Body of pancreas (tissue), 4 donors: ENCODE measurements around the gene TMEM98. TPM values are rescaled to one million over a fixed set of nuclear protein-coding genes. Genes with fewer than 3 reads are reported as not detected.

Experiments
- ATAC-seq: fragments of 150-250 bp; one replicate; pipeline ENCODE4 v1.9.1; 2016
- DNase-seq, 4 donors: peaks; one replicate each; pipeline ENCODE4 v3.0.0-alpha.2; 2019
- H3K27ac ChIP-seq, 4 donors: fragments of 200-600 bp; sonication (generic); 1 replicate in 3 of 4; 2 replicates in 1 of 4; pipeline versions ENCODE4 v1.5.1 to v1.6.1; 2016 to 2019; ENCODE audit warnings: mild to moderate bottlenecking in 1 of 4, mixed read lengths in 1 of 4, moderate library complexity in 1 of 4
- H3K27me3 ChIP-seq, 2 donors: fragments of 200-600 bp; sonication (generic); one replicate each; pipeline ENCODE4 v1.6.0; 2016; ENCODE audit warnings: mild to moderate bottlenecking in 1 of 2
- H3K36me3 ChIP-seq, 2 donors: fragments of 200-600 bp; sonication (generic); replicated peaks in 1 of 2; 2 replicates each; pipeline ENCODE4 v1.5.1; 2016; ENCODE audit warnings: low read depth in 2 of 2; ENCODE audit not compliant: insufficient read depth in 1 of 2
- H3K4me1 ChIP-seq: fragments of 200-600 bp; sonication (generic); one replicate; pipeline ENCODE4 v1.6.0; 2016
- H3K4me3 ChIP-seq, 2 donors: fragments of 200-600 bp; sonication (generic); 1 replicate in 1 of 2; 2 replicates in 1 of 2; pipeline ENCODE4 v1.5.1; 2016 to 2019
- H3K9me3 ChIP-seq, 3 donors: fragments of 200-600 bp; sonication (generic); 1 replicate in 2 of 3; 2 replicates in 1 of 3; pipeline ENCODE4 v1.5.1; 2016
- CTCF ChIP-seq, 7 experiments: fragments of 450-650 bp in 4 of 7; fragments of 200-600 bp in 3 of 7; sonication (generic) in 3 of 7; IDR thresholded peaks; one replicate each; pipeline ENCODE4 v1.5.1; 2016 to 2019; ENCODE audit warnings: antibody characterized with exemption in 7 of 7
- POLR2A ChIP-seq, 3 donors: fragments of 450-650 bp; IDR thresholded peaks; one replicate each; pipeline ENCODE4 v1.6.1; 2016; ENCODE audit warnings: antibody characterized with exemption in 3 of 3, mild to moderate bottlenecking in 2 of 3
- WGBS, 2 donors: methylation state at CpG; one replicate each; pipeline ENCODE4 v1.1.5; 2017; 5-methylcytosine and 5-hydroxymethylcytosine counted together
- intact Hi-C: fragments of 100-400 bp; cut with DNase I; formaldehyde crosslinking; loops from one replicate; pipeline ENCODE4 v1.15.1; 2023
- total RNA-seq, 2 donors: library from RNA; depleted of rRNA; stranded (reverse); fragments of >200 nt; gene quantifications; one replicate each; pipeline ENCODE4 v1.1.0, GENCODE V29; 2016

TMEM98 gene
- total RNA-seq, 2 donors from 2014 or later = 88.2 to 99.2 TPM

GRCh38 chr17:32913593-32913992 is 14.4 kb upstream of the TMEM98 start:
- no peak overlapping the region for H3K4me3 ChIP-seq
- H3K36me3 ChIP-seq = no peaks in the 10 kb centered on the region
- 92 to 95% methylated on average over 7 of the region's 7 CpGs for WGBS, 2 donors
- DNase-seq (no peak), ATAC-seq (no peak)
- no peaks in the 10 kb centered on the region for H3K27me3 ChIP-seq
- intact Hi-C loops = no loop called here
- no peak overlapping the region for H3K27ac ChIP-seq
- peaks cover 41% of the 10 kb centered on the region for H3K4me1 ChIP-seq
- no peaks in the 10 kb centered on the region for H3K9me3 ChIP-seq
- TF ChIP-seq POLR2A (IDR thresholded peaks at IDR 0.05) (no peak), CTCF (IDR thresholded peaks at IDR 0.05) (no peak)

GRCh38 chr17:32914181-32914580 is 13.8 kb upstream of the TMEM98 start:
- no peaks in the 10 kb centered on the region for H3K36me3 ChIP-seq
- 92 to 93% methylated on average over 3 of the region's 3 CpGs for WGBS, 2 donors
- intact Hi-C loops = no loop called here
- H3K4me1 ChIP-seq = peaks cover 41% of the 10 kb centered on the region
- TF ChIP-seq CTCF (IDR thresholded peaks at IDR 0.05) = no peak
- TF ChIP-seq POLR2A (IDR thresholded peaks at IDR 0.05) = no peak
- H3K4me3 ChIP-seq = no peak overlapping the region
- H3K27ac ChIP-seq = no peak overlapping the region
- no peaks in the 10 kb centered on the region for H3K9me3 ChIP-seq
- ATAC-seq (no peak), DNase-seq (no peak)
- H3K27me3 ChIP-seq = no peaks in the 10 kb centered on the region

- WGBS, 2 donors = 14 to 34% methylated on average over 2 of the region's 2 CpGs
- H3K4me3 ChIP-seq = no peak overlapping the region
Observed at GRCh38 chr17:32915245-32915644, 12.7 kb upstream of the TMEM98 start.

GRCh38 chr17:32916134-32916533 is 11.8 kb upstream of the TMEM98 start:
- intact Hi-C loops = no loop called here
- no peak for DNase-seq
- TF ChIP-seq CTCF (IDR thresholded peaks at IDR 0.05) (no peak), POLR2A (IDR thresholded peaks at IDR 0.05) (no peak)
- Histone ChIP-seq H3K4me1 (peaks cover 25% of the 10 kb centered on the region), H3K4me3 (no peak overlapping the region), H3K9me3 (no peaks in the 10 kb centered on the region), H3K36me3 (no peaks in the 10 kb centered on the region), H3K27ac (no peak overlapping the region), H3K27me3 (no peaks in the 10 kb centered on the region)
- 36 to 45% methylated on average over 3 of the region's 3 CpGs for WGBS, 2 donors
- no peak for ATAC-seq

More at GRCh38 chr17:32915245-32915644, 12.7 kb upstream of the TMEM98 start:
- Histone ChIP-seq H3K27ac (no peak overlapping the region), H3K9me3 (no peaks in the 10 kb centered on the region), H3K36me3 (no peaks in the 10 kb centered on the region), H3K4me1 (peaks cover 33% of the 10 kb centered on the region), H3K27me3 (no peaks in the 10 kb centered on the region)
- intact Hi-C loops = no loop called here
- no peak for ATAC-seq
- TF ChIP-seq POLR2A (IDR thresholded peaks at IDR 0.05) = no peak
- TF ChIP-seq CTCF (IDR thresholded peaks at IDR 0.05) = no peak
- DNase-seq = peak in 1 of 4 donors; percentile 27

- Histone ChIP-seq H3K27me3 (no peaks in the 10 kb centered on the region), H3K4me1 (peaks cover 15% of the 10 kb centered on the region), H3K4me3 (no peak overlapping the region), H3K27ac (no peak overlapping the region), H3K9me3 (no peaks in the 10 kb centered on the region), H3K36me3 (no peaks in the 10 kb centered on the region)
- intact Hi-C loops = no loop called here
- DNase-seq (no peak), ATAC-seq (no peak)
- no peak for TF ChIP-seq CTCF (IDR thresholded peaks at IDR 0.05)
- no peak for TF ChIP-seq POLR2A (IDR thresholded peaks at IDR 0.05)
Observed at GRCh38 chr17:32917081-32917480, 10.9 kb upstream of the TMEM98 start.
